ENCODE results near the gene CAMK1D.

DNA sequence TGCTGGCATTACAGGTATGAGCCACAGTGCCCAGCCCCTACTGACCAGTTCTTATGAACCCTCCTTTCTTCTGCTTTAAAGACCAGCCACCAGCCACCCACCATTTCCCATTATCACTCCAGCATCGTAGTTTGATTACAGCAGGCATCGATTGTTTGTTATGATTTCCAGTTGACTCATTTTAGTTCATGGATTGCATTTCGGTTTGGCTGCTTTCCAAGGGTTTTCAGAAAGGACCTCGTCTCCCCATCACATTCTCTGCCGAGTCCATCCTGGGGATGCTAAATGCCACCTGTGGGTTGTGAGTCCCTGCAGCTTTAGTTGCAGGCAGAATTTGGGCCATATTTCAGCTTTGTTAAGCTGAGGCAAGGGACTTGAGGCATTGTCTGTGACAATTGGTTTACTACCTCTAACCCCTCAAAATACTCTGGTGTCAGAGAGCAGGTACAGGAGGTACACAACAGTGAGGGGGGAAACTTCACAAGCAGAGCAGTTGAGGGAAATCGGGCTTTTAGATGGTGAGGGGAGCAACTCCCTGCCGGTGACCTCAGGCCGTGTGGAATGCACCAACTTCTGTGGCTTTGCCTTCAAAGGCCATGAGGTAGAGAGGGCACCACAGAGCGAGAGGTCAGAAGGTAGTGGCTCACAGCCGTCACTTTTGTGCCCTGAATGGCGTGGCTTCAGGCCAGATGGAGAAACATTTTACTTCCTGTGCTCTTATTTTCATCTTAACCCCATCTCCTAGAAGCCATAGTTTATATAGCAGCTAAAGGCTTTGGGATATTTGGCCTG, 448.3 kb downstream of the CAMK1D start:
- TF ChIP-seq, protein P1, sequence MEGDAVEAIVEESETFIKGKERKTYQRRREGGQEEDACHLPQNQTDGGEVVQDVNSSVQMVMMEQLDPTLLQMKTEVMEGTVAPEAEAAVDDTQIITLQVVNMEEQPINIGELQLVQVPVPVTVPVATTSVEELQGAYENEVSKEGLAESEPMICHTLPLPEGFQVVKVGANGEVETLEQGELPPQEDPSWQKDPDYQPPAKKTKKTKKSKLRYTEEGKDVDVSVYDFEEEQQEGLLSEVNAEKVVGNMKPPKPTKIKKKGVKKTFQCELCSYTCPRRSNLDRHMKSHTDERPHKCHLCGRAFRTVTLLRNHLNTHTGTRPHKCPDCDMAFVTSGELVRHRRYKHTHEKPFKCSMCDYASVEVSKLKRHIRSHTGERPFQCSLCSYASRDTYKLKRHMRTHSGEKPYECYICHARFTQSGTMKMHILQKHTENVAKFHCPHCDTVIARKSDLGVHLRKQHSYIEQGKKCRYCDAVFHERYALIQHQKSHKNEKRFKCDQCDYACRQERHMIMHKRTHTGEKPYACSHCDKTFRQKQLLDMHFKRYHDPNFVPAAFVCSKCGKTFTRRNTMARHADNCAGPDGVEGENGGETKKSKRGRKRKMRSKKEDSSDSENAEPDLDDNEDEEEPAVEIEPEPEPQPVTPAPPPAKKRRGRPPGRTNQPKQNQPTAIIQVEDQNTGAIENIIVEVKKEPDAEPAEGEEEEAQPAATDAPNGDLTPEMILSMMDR (IDR thresholded peaks at IDR 0.05) = no peak
- TF ChIP-seq POLR2AphosphoS5 (IDR thresholded peaks at IDR 0.05) (no peak), POLR2A (IDR thresholded peaks at IDR 0.05) (no peak)
